ENCODE results near the gene PPP2R5A.
"Not testable (repeated sequence)": the region's sequence is repeated elsewhere in the genome, so short reads cannot be mapped to it uniquely, and the experiment has no call there.

PPP2R5A gene

DNA sequence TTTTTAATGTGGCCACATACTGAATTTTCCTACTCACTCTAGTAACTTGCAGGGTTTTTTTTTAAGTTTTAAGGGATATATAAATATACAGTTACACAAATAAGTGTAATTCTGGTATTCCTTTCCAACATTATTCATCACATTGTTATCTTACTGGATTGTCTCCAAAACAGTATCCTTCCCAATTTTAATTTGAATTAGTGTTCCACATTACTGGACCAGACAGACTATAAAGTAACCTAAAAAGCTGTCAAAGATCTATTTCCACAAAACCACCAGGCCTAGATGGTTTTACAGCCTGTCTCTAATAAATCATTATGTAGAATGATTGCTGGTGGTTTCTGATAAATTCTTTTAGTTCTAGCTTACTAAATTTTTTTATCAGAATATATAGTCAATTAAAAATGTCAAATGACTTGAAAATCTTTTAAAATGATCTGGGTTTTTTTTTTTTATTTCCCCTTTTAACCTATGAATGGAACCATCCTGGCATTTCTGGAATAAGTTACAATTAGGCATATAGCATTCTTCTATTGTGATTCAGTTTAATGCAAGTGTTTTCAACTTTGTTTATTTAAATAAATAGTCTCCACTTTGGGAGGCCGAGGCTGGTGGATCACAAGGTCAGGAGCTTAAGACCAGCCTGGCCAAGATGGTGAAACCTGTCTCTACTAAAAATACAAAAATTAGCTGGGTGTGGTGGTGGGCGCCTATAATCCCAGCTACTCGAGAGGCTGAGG is 70.2 kb downstream of the PPP2R5A start:
- no peak for DNase-seq (ENCODE audit: low read depth)

GRCh38 chr1:212359794-212360479 is 74.7 kb downstream of the PPP2R5A start:
- no peak for DNase-seq (ENCODE audit: low read depth)

DNA sequence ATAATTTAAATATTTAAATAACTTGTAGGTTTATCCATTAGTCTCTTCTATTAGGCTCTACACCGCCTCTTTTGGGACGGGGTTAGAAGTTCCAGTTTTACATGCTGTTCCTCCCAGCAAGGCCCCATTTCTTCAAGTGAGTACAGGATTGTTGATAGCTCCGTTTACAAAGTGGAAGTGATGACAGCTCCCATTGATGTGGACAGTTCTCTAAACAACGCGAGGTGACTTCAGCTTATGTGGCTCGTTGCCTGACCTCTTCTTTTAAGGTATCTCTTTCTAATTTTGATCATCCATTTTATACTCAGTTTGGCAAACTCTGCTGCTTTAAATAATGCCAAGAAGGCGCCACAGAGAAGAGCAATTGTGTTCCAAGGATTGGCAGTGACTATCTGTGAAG is 79.8 kb downstream of the PPP2R5A start:
- no peak for DNase-seq (ENCODE audit: low read depth)

- no peak for DNase-seq (ENCODE audit: low read depth)
Observed at GRCh38 chr1:212366901-212367300, 81.7 kb downstream of the PPP2R5A start.

GRCh38 chr1:212367474-212368072 is 82.4 kb downstream of the PPP2R5A start:
- DNase-seq (ENCODE audit: low read depth), result no peak

DNA sequence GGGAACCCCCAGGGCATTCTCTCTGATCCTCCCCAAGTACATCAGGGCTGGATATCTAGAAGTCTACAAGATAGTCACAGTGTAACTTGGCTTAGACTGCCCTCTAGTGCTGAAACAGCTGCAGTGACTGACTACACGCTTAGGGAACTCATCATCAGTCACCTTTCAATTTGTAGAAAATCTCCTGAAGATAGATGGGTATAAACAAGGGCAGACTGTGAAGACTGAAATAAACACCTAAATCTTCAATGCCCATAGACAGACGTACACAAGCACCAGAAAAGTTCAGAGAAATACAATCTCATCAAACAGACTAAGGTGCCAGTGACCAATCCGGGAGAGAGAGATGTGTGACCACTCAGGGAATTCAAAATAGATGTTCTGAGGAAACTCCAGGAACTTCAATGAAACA is 82.9 kb downstream of the PPP2R5A start:
- DNase-seq (ENCODE audit: low read depth), result peak; percentile 41

- no peak for DNase-seq (ENCODE audit: low read depth)
Observed at GRCh38 chr1:212375986-212376385, 90.8 kb downstream of the PPP2R5A start.

GRCh38 chr1:212377644-212378043 is 92.4 kb downstream of the PPP2R5A start:
- no peak for DNase-seq (ENCODE audit: low read depth)

- no peak for DNase-seq (ENCODE audit: low read depth)
Observed at GRCh38 chr1:212379366-212379765, 94.2 kb downstream of the PPP2R5A start.

- no peak for DNase-seq (ENCODE audit: low read depth)
Observed at GRCh38 chr1:212381397-212382035, 96.3 kb downstream of the PPP2R5A start.

DNA sequence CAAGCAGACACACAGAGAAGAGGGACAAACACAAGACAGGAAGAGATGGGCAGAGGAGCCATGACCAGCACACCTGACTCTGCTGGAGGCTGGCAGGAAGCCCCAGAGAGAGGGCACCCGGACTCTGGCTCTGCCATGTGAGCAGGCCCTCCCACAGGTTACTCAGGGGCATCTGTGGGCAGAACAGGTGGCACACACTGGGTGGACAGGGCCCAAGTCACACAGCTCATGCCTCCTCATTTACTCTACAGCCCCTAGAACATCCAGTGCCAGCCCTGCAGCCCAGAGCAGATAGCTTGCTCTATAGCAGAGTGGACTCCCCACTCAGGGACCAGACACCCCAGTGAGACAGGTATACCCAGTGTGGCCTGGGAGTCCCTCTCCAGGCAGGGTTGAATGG is 100.8 kb downstream of the PPP2R5A start:
- no peak for DNase-seq (ENCODE audit: low read depth)

DNA sequence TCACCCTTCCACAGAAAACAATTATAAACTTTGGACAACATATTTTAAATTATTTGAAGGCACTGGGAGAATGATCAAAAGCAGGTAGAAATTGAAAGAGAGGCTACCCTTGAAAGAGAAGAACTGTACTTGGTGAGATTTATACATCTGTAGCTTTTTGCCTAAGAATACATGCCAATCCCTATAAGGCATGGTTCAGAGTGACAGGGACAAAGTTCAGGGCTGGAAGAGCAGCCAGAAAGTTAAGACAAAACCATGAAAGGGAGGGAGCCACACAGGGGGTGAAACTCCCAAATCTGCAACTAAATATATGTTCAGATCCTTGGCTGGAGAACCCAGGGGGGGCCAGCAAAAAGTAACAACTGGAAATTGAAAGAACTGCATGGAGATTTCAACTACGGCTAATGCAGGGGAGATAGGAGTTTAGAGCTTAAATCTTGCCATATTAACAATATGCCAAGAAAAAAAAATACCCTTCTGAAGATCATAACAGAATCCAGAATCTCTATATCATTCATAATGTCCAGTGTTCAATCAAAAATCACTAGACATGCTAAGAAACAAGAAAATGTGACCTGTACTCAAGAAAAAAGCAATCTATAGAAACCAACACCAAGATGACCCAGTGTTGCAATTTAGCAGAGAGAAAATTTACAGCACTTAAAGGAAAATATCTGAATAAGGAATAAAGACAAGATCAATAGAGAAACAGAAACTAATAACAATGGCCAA is 103.9 kb downstream of the PPP2R5A start:
- DNase-seq (ENCODE audit: low read depth), result no peak

- DNase-seq (ENCODE audit: low read depth), result not testable (repeated sequence)
Observed at GRCh38 chr1:212395678-212396437, 110.6 kb downstream of the PPP2R5A start.

DNA sequence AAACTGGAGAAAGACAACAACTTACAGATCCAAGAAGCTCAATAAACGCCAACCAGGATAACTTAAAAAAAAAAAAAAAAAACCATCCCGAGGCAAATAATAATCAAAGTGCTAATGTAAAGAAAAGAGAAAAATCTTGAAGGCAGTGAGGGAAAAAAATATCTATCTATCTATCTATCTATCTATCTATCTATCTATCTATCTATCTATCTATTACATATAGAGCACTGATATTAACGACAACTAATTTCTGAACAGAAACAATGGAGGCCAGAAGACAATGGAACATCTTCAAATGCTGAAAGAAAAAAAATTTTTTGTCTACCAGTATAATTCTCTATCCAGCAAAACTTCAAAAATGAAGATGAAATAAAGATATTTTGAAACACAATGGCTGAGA is 111.4 kb downstream of the PPP2R5A start:
- no peak for DNase-seq (ENCODE audit: low read depth)

GRCh38 chr1:212397171-212397570 is 112.0 kb downstream of the PPP2R5A start:
- DNase-seq (ENCODE audit: low read depth), result no peak

- no peak for DNase-seq (ENCODE audit: low read depth)
Observed at GRCh38 chr1:212401042-212401441, 115.8 kb downstream of the PPP2R5A start.

GRCh38 chr1:212401838-212402582 is 116.8 kb downstream of the PPP2R5A start:
- DNase-seq (ENCODE audit: low read depth), result no peak

- DNase-seq (ENCODE audit: low read depth), result no peak
Observed at GRCh38 chr1:212402666-212403321, 117.6 kb downstream of the PPP2R5A start.

- DNase-seq (ENCODE audit: low read depth), result no peak
Observed at GRCh38 chr1:212410231-212410820, 125.1 kb downstream of the PPP2R5A start.
